OCI-LY3 (cell line): ENCODE results near the gene AXIN1.

ENCODE experiments used
- CTCF ChIP-seq: fragments of 200-600, 300-600 bp; sonication (generic); IDR thresholded peaks from 2 replicates; pipeline ENCODE4 v1.5.1; 2014; ENCODE audit warnings: antibody characterized with exemption, low read length, low read depth
- EZH2phosphoT487 ChIP-seq: fragments of 200-600 bp; shearing (Covaris generic); IDR thresholded peaks from 2 replicates; pipeline ENCODE4 v1.6.1; 2018; ENCODE audit warnings: antibody characterized with exemption, mixed run types, low read depth

GRCh38 chr16:287981-288920, 64.3 kb downstream of the AXIN1 start:
- no peak for TF ChIP-seq CTCF
- no peak for TF ChIP-seq EZH2phosphoT487
